GM18498 (cell line): ENCODE results near the gene AKR1D1.
"Not testable (repeated sequence)": the region's sequence is repeated elsewhere in the genome, so short reads cannot be mapped to it uniquely, and the experiment has no call there.

Source experiments
- ATAC-seq: cut with Tn5 transposase; IDR thresholded peaks from one replicate; pipeline ENCODE4 v1.9.1; 2021; ENCODE audit warnings: mild to moderate bottlenecking, moderate library complexity; ENCODE audit not compliant: unreplicated experiment

AKR1D1 gene

GRCh38 chr7:138072726-138073125, 3.5 kb upstream of the AKR1D1 start:
- no peak for ATAC-seq

- no peak for ATAC-seq
Observed at GRCh38 chr7:138074121-138074520, 2.1 kb upstream of the AKR1D1 start.

- no peak for ATAC-seq
Observed at GRCh38 chr7:138074540-138074939, 1.7 kb upstream of the AKR1D1 start.

DNA sequence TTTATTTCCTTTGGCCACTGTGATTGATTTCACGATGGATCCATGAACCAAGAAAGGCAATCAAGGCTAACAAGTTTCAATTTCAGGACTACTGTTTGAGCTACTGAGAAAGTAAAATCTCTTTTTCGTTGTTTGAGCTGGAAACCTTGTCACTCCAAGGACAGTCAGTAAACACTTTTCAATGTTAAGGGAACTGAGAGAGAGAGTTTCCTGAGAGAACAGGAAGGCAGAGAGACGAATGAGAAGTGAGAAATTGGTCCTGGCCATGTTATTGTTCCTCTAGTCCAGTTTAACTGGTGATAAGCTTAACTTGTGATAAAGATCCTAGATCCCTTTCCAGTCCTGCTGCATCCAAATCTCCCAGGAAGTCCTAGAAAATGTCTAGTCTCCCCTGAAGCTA, 909 bp upstream of the AKR1D1 start:
- no peak for ATAC-seq

DNA sequence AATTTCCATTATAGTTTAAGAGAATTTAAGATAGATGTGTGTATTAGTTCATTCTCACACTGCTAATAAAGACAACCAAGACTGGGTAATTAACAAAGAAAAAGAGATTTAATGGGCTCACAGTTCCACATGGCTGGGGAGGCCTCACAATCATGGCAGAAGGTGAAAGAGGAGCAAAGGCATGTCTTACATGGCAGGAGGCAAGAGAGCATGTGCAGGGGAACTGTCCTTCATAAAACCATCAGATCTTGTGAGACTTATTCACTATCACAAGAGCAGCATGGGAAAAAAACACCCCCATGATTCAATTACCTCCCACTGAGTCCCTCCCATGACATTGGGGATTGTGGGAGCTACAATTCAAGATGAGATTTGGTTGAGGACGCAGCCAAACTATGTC, 473 bp upstream of the AKR1D1 start:
- not testable (repeated sequence) for ATAC-seq

DNA sequence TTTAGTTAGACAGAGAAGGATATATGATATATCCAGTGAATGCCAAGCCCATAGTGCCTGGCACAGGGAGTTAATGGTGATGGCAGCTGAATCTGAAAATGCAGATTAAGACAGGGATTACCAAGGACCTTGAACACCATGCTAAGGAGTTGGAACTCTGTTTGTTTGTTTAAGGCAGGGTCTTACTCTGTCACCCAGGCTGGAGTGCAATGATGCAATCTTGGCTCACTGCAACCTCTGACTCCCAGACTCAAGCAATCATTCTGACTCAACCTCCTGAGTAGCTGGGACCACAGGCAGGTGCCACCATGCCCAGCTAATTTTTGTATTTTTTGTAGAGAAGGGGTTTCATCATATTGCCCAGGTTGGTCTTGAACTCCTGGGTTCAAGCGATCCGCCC, 1.6 kb downstream of the AKR1D1 start:
- ATAC-seq, result no peak

DNA sequence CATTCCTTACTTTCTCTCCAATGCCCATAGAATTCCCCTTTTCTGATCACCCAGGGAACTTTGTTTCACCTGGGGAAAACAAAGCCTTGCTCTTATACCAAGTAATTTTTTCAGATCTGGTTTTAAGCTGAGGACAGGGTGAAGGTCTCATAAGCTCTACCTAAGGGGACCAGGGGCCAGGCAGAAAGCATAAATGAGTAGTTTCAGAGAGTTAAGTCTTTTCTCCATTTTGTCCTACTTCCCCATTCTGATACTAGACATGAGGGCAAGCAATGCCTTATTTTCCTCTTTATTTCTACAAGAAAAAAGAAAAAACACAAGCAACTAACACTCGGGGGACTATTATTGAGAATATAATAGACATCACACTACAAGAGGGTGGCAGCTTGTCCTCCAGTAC, 2.9 kb downstream of the AKR1D1 start:
- no peak for ATAC-seq

DNA sequence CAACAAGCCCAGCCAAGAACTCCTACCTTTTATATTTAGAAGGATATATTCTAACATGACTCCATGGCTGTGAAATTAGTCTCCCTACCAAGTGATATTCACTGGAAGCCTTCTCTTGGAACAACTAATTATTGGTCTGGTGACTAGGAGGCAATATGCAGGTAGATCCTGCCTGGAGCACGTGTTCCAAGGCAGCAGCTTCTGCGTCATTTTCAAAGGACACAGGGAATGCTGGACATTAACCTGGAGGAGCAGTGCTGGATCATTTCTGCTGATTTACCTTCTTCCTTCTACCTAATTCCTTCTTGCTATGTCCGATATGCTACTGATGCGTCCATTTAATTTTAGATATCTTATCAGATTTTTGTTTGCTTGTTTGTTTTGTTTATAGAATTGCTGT, 5.6 kb downstream of the AKR1D1 start:
- no peak for ATAC-seq

- no peak for ATAC-seq
Observed at GRCh38 chr7:138083859-138084258, 7.6 kb downstream of the AKR1D1 start.

- no peak for ATAC-seq
Observed at GRCh38 chr7:138086563-138087270, 10.5 kb downstream of the AKR1D1 start.

DNA sequence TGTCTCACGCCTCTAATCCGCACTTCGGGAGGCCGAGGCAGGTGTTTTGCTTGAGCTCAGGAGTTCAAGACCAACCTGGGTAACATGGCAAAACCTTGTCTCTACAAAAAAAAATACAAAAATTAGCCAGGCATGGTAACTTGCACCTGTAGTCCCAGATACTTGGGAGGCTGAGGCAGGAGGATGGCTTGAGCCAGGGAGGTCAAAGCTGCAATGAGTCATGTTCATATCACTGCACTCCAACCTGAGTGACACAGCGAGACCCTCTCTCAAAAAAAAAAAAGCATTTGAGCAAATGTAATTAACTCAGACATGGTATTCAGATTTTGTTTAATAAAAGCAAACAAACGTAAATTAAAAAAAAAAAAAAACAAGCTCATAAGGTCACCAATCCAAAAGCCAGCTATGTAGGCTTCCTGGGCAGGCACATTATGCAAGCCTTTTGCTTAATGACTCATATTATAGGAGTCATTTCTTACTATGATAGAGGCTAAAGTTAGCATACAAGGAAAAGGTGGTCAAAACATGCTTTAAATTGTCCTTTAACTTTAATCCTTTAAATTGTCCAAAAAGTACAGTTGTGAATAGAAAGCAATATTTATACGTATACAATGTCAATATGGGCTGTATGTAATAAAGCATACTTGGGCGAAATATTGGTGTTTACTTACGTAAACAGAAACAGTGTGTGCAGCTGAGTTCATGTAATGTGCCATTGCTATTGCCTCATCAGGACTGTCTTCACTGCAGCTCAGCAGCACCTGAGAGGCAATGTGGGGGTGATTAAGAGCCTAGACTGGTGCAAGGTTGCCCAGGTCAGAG, 13.0 kb downstream of the AKR1D1 start:
- no peak for ATAC-seq

GRCh38 chr7:138091032-138091431, 14.8 kb downstream of the AKR1D1 start:
- ATAC-seq, result no peak

DNA sequence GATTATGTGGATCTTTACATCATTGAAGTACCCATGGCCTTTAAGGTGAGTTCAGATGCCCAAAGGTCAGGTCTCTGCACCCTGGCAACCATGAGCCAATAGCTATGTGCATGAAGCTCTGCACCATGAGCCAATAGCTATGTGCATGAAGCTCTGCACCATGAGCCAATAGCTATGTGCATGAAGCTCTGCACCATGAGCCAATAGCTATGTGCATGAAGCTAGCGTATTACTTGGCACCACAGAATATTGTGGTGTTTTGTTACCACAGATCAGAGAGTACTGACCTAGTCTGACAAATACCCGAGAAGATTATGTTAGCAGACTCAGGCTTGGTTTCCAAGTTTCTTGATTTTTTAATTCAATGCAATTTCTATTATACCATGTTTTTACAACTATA, 15.6 kb downstream of the AKR1D1 start:
- not testable (repeated sequence) for ATAC-seq

DNA sequence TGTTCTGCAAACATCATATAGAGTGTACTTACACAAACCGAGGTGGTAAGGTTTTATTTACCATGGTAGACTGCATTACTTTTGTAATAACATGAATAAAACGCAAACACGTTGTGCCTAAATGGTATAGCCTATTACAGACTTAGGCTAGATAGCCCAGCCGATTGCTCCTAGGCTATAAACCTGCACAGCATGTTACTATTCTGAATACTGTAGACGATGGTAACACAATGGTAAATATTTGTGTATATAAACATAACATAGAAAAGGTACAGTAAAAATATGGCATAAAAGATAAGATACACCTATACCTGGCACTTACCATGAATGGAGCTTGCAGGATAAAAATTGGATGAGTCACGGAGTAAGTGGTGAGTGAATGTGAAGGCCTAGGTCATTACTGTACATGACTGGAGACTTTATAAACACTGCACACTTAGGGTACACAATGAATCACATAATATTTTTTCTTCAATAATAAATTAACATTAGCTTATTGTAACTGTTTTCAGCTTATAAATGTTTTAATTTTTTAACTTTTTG, 16.3 kb downstream of the AKR1D1 start:
- ATAC-seq, result no peak

DNA sequence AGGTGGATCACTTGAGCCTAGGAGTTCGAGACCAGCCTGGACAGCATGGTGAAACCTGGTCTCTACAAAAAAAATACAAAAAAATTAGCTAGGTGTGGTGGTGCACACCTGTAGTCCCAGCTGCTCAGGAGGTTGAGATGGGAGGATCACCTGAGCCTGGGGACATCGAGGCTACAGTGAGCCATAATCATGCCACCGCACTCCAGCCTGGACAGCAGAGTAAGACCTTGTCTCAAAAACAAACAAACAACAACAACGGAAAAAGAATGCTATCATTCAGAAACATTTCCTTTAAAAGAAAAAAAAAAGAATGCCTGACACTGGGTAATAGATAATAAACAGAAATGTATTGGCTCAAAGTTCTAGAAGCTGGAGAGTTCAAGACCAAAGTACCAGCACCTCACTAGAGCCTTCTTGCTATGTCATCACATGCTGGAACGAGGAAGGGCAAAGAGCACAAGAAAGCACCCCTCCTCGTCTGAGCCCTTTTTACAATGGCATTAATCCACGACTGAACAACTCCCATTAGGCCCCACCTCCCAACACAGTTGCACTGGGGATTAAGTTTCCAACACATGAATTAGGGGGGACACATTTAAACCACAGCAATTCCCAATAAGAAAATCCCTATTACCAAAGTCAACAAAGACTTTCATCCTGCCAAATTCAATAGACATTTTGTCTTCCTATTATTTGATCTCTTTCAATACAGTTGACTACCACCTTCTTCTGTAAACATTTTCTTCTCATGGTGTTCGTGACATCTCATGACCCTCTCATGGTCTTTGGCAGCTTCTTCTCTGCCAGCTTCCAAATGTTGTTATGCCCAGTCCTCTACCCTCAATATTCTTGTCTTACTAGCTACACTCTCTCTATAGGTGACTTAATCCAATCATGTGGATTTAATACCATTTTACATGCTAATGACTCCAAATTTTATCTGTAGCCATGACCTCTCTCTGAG, 20.0 kb downstream of the AKR1D1 start:
- ATAC-seq, result no peak

DNA sequence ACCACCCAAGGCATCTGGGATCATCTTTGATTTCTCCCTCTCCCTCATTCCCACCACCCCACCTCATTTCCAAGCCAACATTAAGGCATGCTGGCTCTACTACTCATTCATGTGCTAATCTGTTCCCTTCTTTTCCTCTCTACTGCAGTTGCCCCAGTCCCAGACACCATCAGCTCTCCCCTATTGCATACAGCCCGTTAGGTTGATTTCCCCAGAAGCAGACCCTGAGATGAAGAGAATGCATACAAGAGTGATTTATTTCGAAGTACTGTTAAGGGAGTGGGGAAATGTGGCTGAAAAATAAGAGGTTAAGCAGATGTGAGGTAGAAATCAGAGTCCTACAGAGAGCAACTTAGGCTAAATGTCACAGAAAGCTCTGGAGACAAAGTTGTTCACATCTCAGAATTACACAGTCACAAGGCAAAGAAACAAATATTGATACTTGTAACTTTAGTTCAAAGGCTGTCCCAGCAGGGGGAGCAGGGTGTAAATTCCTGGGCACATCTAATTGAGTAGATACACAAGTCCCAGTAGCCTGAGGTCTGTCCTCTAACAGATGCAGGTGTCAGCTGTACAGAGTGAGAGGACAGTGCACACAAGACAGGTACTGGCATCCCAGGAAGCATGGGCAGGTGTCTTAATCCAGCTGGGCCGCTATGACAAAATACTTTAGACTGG, 20.9 kb downstream of the AKR1D1 start:
- peak; percentile 72 for ATAC-seq

DNA sequence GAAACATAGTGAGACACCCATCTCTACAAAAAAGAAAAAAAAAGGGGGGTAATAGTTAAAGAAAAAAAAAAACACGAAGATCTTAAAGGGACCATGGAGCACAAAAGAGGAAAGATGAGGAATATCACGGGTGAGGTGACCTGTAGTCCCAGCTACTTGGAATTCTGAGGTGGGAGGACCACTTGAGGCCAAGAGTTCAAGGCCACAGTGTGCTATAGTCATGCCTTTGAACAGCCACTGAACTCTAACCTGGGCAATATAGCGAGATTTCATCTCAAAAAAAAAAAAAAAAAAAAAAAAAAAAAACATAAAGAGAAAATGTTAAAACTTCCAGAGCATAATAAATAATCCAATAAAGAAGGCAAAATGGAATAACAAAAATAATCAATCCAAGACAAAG, 23.6 kb downstream of the AKR1D1 start:
- no peak for ATAC-seq

GRCh38 chr7:138105221-138105620, 29.0 kb downstream of the AKR1D1 start:
- no peak for ATAC-seq

GRCh38 chr7:138115047-138115446, 38.8 kb downstream of the AKR1D1 start:
- ATAC-seq, result no peak

DNA sequence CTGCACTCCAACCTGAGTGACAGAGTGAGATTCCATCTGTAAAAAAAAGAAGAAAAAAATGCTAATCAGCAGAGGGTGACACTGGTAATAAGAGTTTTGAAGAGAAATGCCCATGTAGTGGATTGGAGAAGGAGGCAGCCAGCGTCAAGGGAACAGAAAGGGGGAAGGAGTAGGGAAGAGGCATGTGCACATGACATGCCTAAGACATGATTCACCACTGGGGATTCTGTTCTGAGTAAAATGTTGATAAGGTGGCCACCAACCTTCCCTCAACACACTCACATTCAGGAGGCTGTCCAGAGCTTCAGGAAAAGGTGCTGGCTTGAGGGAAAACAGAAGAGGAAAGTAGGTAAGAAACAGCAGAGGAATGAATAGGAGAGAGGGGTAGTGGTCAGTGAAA, 39.9 kb downstream of the AKR1D1 start:
- no peak for ATAC-seq
